NCI-H1417 (cell line): ENCODE results near the gene CAPN7.
"Not testable (repeated sequence)": the region's sequence is repeated elsewhere in the genome, so short reads cannot be mapped to it uniquely, and the experiment has no call there.

Experiments
- DNase-seq, 3 experiments: peaks; one replicate each; lab custom pipeline; 2025; lab: John Stamatoyannopoulos, UW

CAPN7 gene

GRCh38 chr3:15205934-15206661 lies at the start of gene CAPN7:
TSS of gene CAPN7 (plus strand) at chr3:15206246. CDS start at chr3:15206496, 250 bp downstream.
- DNase-seq, result no peak

GRCh38 chr3:15157441-15157840 lies 48.6 kb upstream of the CAPN7 start:
- DNase-seq, result no peak

- no peak for DNase-seq
These were observed 46.4 kb upstream of the CAPN7 start for GRCh38 chr3:15159501-15160136.

GRCh38 chr3:15160662-15161061 lies 45.4 kb upstream of the CAPN7 start:
- no peak for DNase-seq

- DNase-seq, result no peak
These were observed 44.9 kb upstream of the CAPN7 start for GRCh38 chr3:15161133-15161532.

- DNase-seq, result not testable (repeated sequence)
These were observed 42.4 kb upstream of the CAPN7 start for GRCh38 chr3:15163656-15164055.

GRCh38 chr3:15164340-15164739 lies 41.7 kb upstream of the CAPN7 start:
- no peak for DNase-seq

GRCh38 chr3:15165061-15165460 lies 41.0 kb upstream of the CAPN7 start:
- no peak for DNase-seq

- DNase-seq, result not testable (repeated sequence)
These were observed 39.7 kb upstream of the CAPN7 start for GRCh38 chr3:15166391-15166790.

GRCh38 chr3:15171096-15171495 lies 35.0 kb upstream of the CAPN7 start:
- DNase-seq, result no peak

- DNase-seq, result no peak
These were observed 33.2 kb upstream of the CAPN7 start for GRCh38 chr3:15172806-15173205.

GRCh38 chr3:15174953-15175352 lies 31.1 kb upstream of the CAPN7 start:
- no peak for DNase-seq

GRCh38 chr3:15175605-15176004 lies 30.4 kb upstream of the CAPN7 start:
- no peak for DNase-seq

GRCh38 chr3:15180042-15180611 lies 25.9 kb upstream of the CAPN7 start:
- DNase-seq, result peak in 1 of 3 experiments; percentile 9

GRCh38 chr3:15181511-15181910 lies 24.5 kb upstream of the CAPN7 start:
- DNase-seq, result no peak

- DNase-seq, result no peak
These were observed 24.1 kb upstream of the CAPN7 start for GRCh38 chr3:15181963-15182362.

GRCh38 chr3:15183011-15183410 lies 23.0 kb upstream of the CAPN7 start:
- no peak for DNase-seq

- DNase-seq, result no peak
These were observed 20.6 kb upstream of the CAPN7 start for GRCh38 chr3:15185404-15185803.

- DNase-seq, result no peak
These were observed 20.0 kb upstream of the CAPN7 start for GRCh38 chr3:15186101-15186476.

- DNase-seq, result peak in 2 of 3 experiments; percentile 9 to 53
These were observed 19.4 kb upstream of the CAPN7 start for GRCh38 chr3:15186477-15187164.

- DNase-seq, result no peak
These were observed 8.6 kb upstream of the CAPN7 start for GRCh38 chr3:15197340-15198029.

- DNase-seq, result no peak
These were observed 7.4 kb upstream of the CAPN7 start for GRCh38 chr3:15198686-15199085.
